ENCODE measurements around the gene UBQLNL.
A peak's percentile ranks its signal among the peaks of the same experiment; 100 is the strongest.

The UBQLNL gene

GRCh38 chr11:5516599-5516998 lies at the start of gene UBQLNL:
UBQLNL (minus strand) TSS chr11:5516699; CDS start chr11:5516441, 258 bp downstream.
- DNase-seq = no peak

GRCh38 chr11:5564259-5565019 lies 47.9 kb upstream of the UBQLNL start:
- peak; percentile 38 for DNase-seq

GRCh38 chr11:5557751-5558150 lies 41.3 kb upstream of the UBQLNL start:
- DNase-seq = no peak

GRCh38 chr11:5556596-5557188 lies 40.2 kb upstream of the UBQLNL start:
- DNase-seq = no peak

GRCh38 chr11:5553343-5553742 lies 36.8 kb upstream of the UBQLNL start:
- DNase-seq = peak; percentile 24

- peak; percentile 73 for DNase-seq
Observed at GRCh38 chr11:5550440-5551095, 34.1 kb upstream of the UBQLNL start.

- no peak for DNase-seq
Observed at GRCh38 chr11:5548440-5548839, 31.9 kb upstream of the UBQLNL start, which contains the start of gene OR52H1. OR52H1 (minus strand) TSS chr11:5548540; CDS start chr11:5545505, 3,035 bp downstream.

- no peak for DNase-seq
Observed at GRCh38 chr11:5547982-5548381, 31.5 kb upstream of the UBQLNL start.

- no peak for DNase-seq
Observed at GRCh38 chr11:5546457-5546856, 30.0 kb upstream of the UBQLNL start.

- no peak for DNase-seq
Observed at GRCh38 chr11:5541427-5541826, 24.9 kb upstream of the UBQLNL start.

GRCh38 chr11:5536482-5536881 lies 20.0 kb upstream of the UBQLNL start:
- no peak for DNase-seq

GRCh38 chr11:5534046-5534445 lies 17.5 kb upstream of the UBQLNL start:
- DNase-seq = no peak

- DNase-seq = no peak
Observed at GRCh38 chr11:5531053-5531831, 14.7 kb upstream of the UBQLNL start.

GRCh38 chr11:5528495-5528894 lies 12.0 kb upstream of the UBQLNL start:
- no peak for DNase-seq

- DNase-seq = no peak
Observed at GRCh38 chr11:5527716-5528115, 11.2 kb upstream of the UBQLNL start.

GRCh38 chr11:5524756-5525155 lies 8.3 kb upstream of the UBQLNL start:
- DNase-seq = no peak

GRCh38 chr11:5522308-5522707 lies 5.8 kb upstream of the UBQLNL start:
- no peak for DNase-seq

GRCh38 chr11:5521540-5521939 lies 5.0 kb upstream of the UBQLNL start:
- DNase-seq = no peak

- no peak for DNase-seq
Observed at GRCh38 chr11:5514841-5515240, 1.7 kb downstream of the UBQLNL start.

- no peak for DNase-seq
Observed at GRCh38 chr11:5509803-5510202, 6.7 kb downstream of the UBQLNL start, which contains the start of gene UBQLN3. UBQLN3 (minus strand) TSS chr11:5509957; CDS start chr11:5509558, 399 bp downstream.

- DNase-seq = no peak
Observed at GRCh38 chr11:5508605-5509004, 7.9 kb downstream of the UBQLNL start.

GRCh38 chr11:5507933-5508305 lies 8.6 kb downstream of the UBQLNL start:
- DNase-seq = no peak

Measured in kidney glomerular epithelial cell (primary cell).